Ovary (tissue), 9 donors: ENCODE measurements around the gene MRTFA. TPM values are rescaled to one million over a fixed set of nuclear protein-coding genes. Genes with fewer than 3 reads are reported as not detected.
"Not testable (repeated sequence)": the region's sequence is repeated elsewhere in the genome, so short reads cannot be mapped to it uniquely, and the experiment has no call there.

ENCODE experiments used
- DNase-seq, 5 donors: peaks; one replicate each; pipeline ENCODE4 v3.0.0-alpha.2; 2019 to 2020
- H3K27ac ChIP-seq, 2 donors: fragments of 200-600 bp; one replicate each; pipeline versions ENCODE4 v1.5.1 to v1.8.0; 2019 to 2022
- H3K27me3 ChIP-seq: fragments of 200-600 bp; one replicate; pipeline ENCODE4 v1.8.0; 2022
- H3K36me3 ChIP-seq: fragments of 200-600 bp; sonication (generic); one replicate; pipeline ENCODE4 v1.5.1; 2019
- H3K4me1 ChIP-seq: one replicate; pipeline ENCODE4 v1.8.1; 2013; ENCODE audit warnings: mild to moderate bottlenecking, moderate library complexity; ENCODE audit not compliant: insufficient read depth
- H3K4me3 ChIP-seq: fragments of 200-600 bp; sonication (generic); one replicate; pipeline ENCODE4 v1.5.1; 2017
- H3K9me3 ChIP-seq, 2 donors: fragments of 200-600 bp in 1 of 2; sonication (generic) in 1 of 2; one replicate each; pipeline versions ENCODE4 v1.5.1 to v1.8.1; 2013 to 2019; ENCODE audit warnings: mild to moderate bottlenecking in 1 of 2, moderate library complexity in 1 of 2
- CTCF ChIP-seq, 3 donors: fragments of 450-650 bp in 2 of 3; fragments of 200-600 bp in 1 of 3; IDR thresholded peaks; one replicate each; pipeline versions ENCODE4 v1.5.1 to v1.8.0; 2016 to 2022; ENCODE audit warnings: antibody characterized with exemption in 3 of 3, mild to moderate bottlenecking in 1 of 3
- EP300 ChIP-seq: sonication (generic); formaldehyde crosslinking; IDR thresholded peaks from one replicate; pipeline ENCODE4 v1.6.1; 2017; ENCODE audit warnings: antibody characterized with exemption
- POLR2A ChIP-seq: fragments of 450-650 bp; IDR thresholded peaks from one replicate; pipeline ENCODE4 v1.6.1; 2017; ENCODE audit warnings: antibody characterized with exemption, mild to moderate bottlenecking, moderate library complexity
- WGBS, 3 donors: extraction: QIAGEN DNeasy Blood & Tissue Kit in 1 of 3; methylation state at CpG; one replicate each; pipeline versions ENCODE4 v1.1.5 to v1.1.7; 2013 to 2017; 5-methylcytosine and 5-hydroxymethylcytosine counted together
- intact Hi-C, 4 donors: fragments of 100-400 bp; cut with DNase I; formaldehyde crosslinking; loops; one replicate each; pipeline versions ENCODE4 v1.11.0 to v1.15.1; 2022 to 2023
- polyA plus RNA-seq, 2 donors: library from polyadenylated mRNA; stranded (reverse); fragments of 200-250 nt in 1 of 2; fragments of 350-450 nt in 1 of 2; fragmentation: Illumina TruSeq in 1 of 2; extraction: RNeasy Lipid Tissue Mini Kit (QIAGEN cat#74804) in 1 of 2; gene quantifications; one replicate each; pipeline ENCODE4 v1.2.3, GENCODE V29; 2013 to 2014
- total RNA-seq, 7 donors: library from RNA; depleted of rRNA in 2 of 7; stranded (reverse); fragments of >200 nt in 2 of 7; fragmentation: NEBNext Ultra II Directional in 3 of 7; extraction: Animal tissue kit (Norgen Biotek cat#: 25700) in 3 of 7; gene quantifications; one replicate each; pipeline versions ENCODE4 v1.1.0 to v1.2.4, GENCODE V29; 2016 to 2023
- donor health status: DM: no; HTN: no; CAD: no; lungs with moderate emphysema.
- donor health status: DM: no; HTN: no; CAD: no.
- donor health status: Bipolar disorder and iron deficiency.
- donor health status: DM: yes; HTN: yes; CAD: no.
- donor health status: DM: no; HTN: no; CAD: no.
- donor health status: DM: yes; HTN: yes; CAD: no.

MRTFA gene
- total and polyA plus RNA-seq, 9 donors = 15.4 to 59.7 (median 54.9) TPM

- TF ChIP-seq POLR2A (no peak), EP300 (no peak)
- Histone ChIP-seq H3K36me3 (no peaks in the 10 kb centered on the region), H3K27ac (no peak overlapping the region), H3K27me3 (no peaks in the 10 kb centered on the region), H3K9me3 (no peaks in the 10 kb centered on the region), H3K4me3 (no peak overlapping the region), H3K4me1 (peaks cover 6% of the 10 kb centered on the region)
- DNase-seq = no peak
- intact Hi-C loops = no loop called here
- WGBS, 3 donors = 56 to 60% (median 58%) methylated on average over 3 of the region's 3 CpGs
Observed at GRCh38 chr22:40504285-40505249, 132.0 kb downstream of the MRTFA start.

GRCh38 chr22:40502919-40503318, 133.6 kb downstream of the MRTFA start:
- Histone ChIP-seq H3K27ac (no peak overlapping the region), H3K27me3 (no peaks in the 10 kb centered on the region), H3K4me1 (peaks cover 2% of the 10 kb centered on the region), H3K36me3 (no peaks in the 10 kb centered on the region), H3K9me3 (no peaks in the 10 kb centered on the region), H3K4me3 (no peak overlapping the region)
- TF ChIP-seq CTCF (IDR thresholded peaks at IDR 0.05) (no peak), POLR2A (no peak), EP300 (no peak)
- intact Hi-C loops = no loop called here
- no peak for DNase-seq
- 94 to 100% (median 97%) methylated on average over 1 of the region's 1 CpG for WGBS, 3 donors

GRCh38 chr22:40500465-40500786, 136.1 kb downstream of the MRTFA start:
- intact Hi-C loops, H3K36me3 ChIP-seq, H3K27me3 ChIP-seq, DNase-seq, H3K9me3 ChIP-seq, H3K4me1 ChIP-seq, H3K4me3 ChIP-seq, H3K27ac ChIP-seq: not testable (repeated sequence)
- 72 to 80% (median 76%) methylated on average over 3 to 4 of the region's 5 CpGs for WGBS, 3 donors

- H3K9me3 ChIP-seq = no peaks in the 10 kb centered on the region
- TF ChIP-seq POLR2A = no peak
- TF ChIP-seq EP300 = no peak
- TF ChIP-seq CTCF (IDR thresholded peaks at IDR 0.05) = no peak
- no peak overlapping the region for H3K27ac ChIP-seq
- H3K36me3 ChIP-seq = no peaks in the 10 kb centered on the region
- peaks cover 2% of the 10 kb centered on the region for H3K4me1 ChIP-seq
- H3K4me3 ChIP-seq = no peak overlapping the region
- DNase-seq = peak in 2 of 5 donors; percentile 46 to 60
- no peaks in the 10 kb centered on the region for H3K27me3 ChIP-seq
- intact Hi-C loops = no loop called here
Observed at GRCh38 chr22:40499209-40499623, 137.3 kb downstream of the MRTFA start.

- Histone ChIP-seq H3K9me3 (no peaks in the 10 kb centered on the region), H3K36me3 (no peaks in the 10 kb centered on the region), H3K27me3 (no peaks in the 10 kb centered on the region), H3K27ac (no peak overlapping the region), H3K4me3 (no peak overlapping the region), H3K4me1 (peaks cover 2% of the 10 kb centered on the region)
- no peak for TF ChIP-seq CTCF (IDR thresholded peaks at IDR 0.05)
- TF ChIP-seq POLR2A = no peak
- TF ChIP-seq EP300 = no peak
- intact Hi-C loops = no loop called here
- 41 to 46% (median 42%) methylated on average over 6 of the region's 6 CpGs for WGBS, 3 donors
- DNase-seq = no peak
Observed at GRCh38 chr22:40498420-40499208, 137.9 kb downstream of the MRTFA start.
